Gastroesophageal sphincter (tissue), 3 donors: ENCODE results near the gene ITPRID2.

ENCODE experiments used
- CTCF ChIP-seq, 4 experiments: fragments of 200-600 bp in 2 of 4; fragments of 450-650 bp in 2 of 4; sonication (generic) in 1 of 4; IDR thresholded peaks; one replicate each; pipeline ENCODE4 v1.5.1; 2017 to 2019; ENCODE audit warnings: antibody characterized with exemption in 4 of 4, mild to moderate bottlenecking in 2 of 4, moderate library complexity in 2 of 4
- EP300 ChIP-seq: sonication (generic); formaldehyde crosslinking; IDR thresholded peaks from one replicate; pipeline ENCODE4 v1.6.1; 2017; ENCODE audit warnings: antibody characterized with exemption, mild to moderate bottlenecking
- POLR2A ChIP-seq, 2 donors: fragments of 450-650 bp; IDR thresholded peaks; one replicate each; pipeline ENCODE4 v1.6.1; 2017; ENCODE audit warnings: antibody characterized with exemption in 2 of 2, mild to moderate bottlenecking in 2 of 2, moderate library complexity in 1 of 2
- POLR2AphosphoS5 ChIP-seq: sonication (generic); formaldehyde crosslinking; IDR thresholded peaks from one replicate; pipeline ENCODE4 v1.6.1; 2017; ENCODE audit warnings: antibody characterized with exemption

- TF ChIP-seq CTCF (IDR thresholded peaks at IDR 0.05) = no peak
- no peak for TF ChIP-seq POLR2A (IDR thresholded peaks at IDR 0.05)
- TF ChIP-seq POLR2AphosphoS5 = no peak
- TF ChIP-seq EP300 = no peak
Observed at GRCh38 chr2:181900007-181900651, 8.6 kb downstream of the ITPRID2 start.
